Measurements from ENCODE around the gene SCARF2. TPM values are rescaled to one million over a fixed set of nuclear protein-coding genes. Genes with fewer than 3 reads are reported as not detected.

Gene SCARF2
- total and polyA plus RNA-seq, 2 of the 13 experiments (the other 11 are each of a cell fraction or from before 2014, with no cell fraction given), result 3.3 to 6.2 TPM

- intact Hi-C loops (cut with micrococcal nuclease; ENCODE audit: unreplicated experiment), result loop anchor here (1.0 kb wide), 2 partner anchors 16 to 37 kb away; no protein-coding TSS in a partner anchor
- POLR2A ChIA-PET, result interaction anchor here (1.2 kb wide), 1 partner anchor 37 kb away, joined by 8 read pairs; no protein-coding TSS in a partner anchor
- 96% methylated on average over 8 of the region's 8 CpGs for WGBS (ENCODE audit: low lambda C conversion rate)
- Histone ChIP-seq H3K4me1 (ENCODE audit: insufficient read depth, low read length) (no peaks in the 10 kb centered on the region), H3K4me3 (replicated peaks in 1 of 3; ENCODE audit: insufficient read depth in 1 of 3, low read depth in 2 of 3, low read length in 3 of 3) (no peak overlapping the region), H3K27ac (ENCODE audit: extremely low read length, insufficient read depth, low read length) (no peak overlapping the region), H3K36me3 (replicated peaks in 1 of 2; ENCODE audit: control insufficient read depth in 1 of 2, insufficient read depth in 2 of 2, low read length in 2 of 2) (peaks cover 0 to 3% of the 10 kb centered on the region in 2 experiments; a peak in 1 of 5 replicates), H2AFZ (ENCODE audit: low read length) (no peak overlapping the region), H3K27me3 (ENCODE audit: control insufficient read depth in 1 of 2, insufficient read depth in 2 of 2, low read length in 2 of 2) (no peaks in the 10 kb centered on the region), H3K9ac (ENCODE audit: insufficient read depth, low read depth, low read length) (no peak overlapping the region), H3K9me3 (ENCODE audit: low read length) (no peaks in the 10 kb centered on the region), H3K4me2 (ENCODE audit: low read depth, low read length) (no peak overlapping the region), H3K79me2 (ENCODE audit: insufficient read depth, low read length) (no peaks in the 10 kb centered on the region), H4K20me1 (ENCODE audit: insufficient read depth, low read length) (no peaks in the 10 kb centered on the region)
- BruUV-seq (replicated peaks), result no TSS peak
- no peak for DNase-seq (ENCODE audit: low spot score)
- CTCF ChIA-PET (ENCODE audit: low intra/inter-chr PET ratio, low total read pairs), result interaction anchor here (1.4 to 3.3 kb wide), 4 partner anchors 16 to 300 kb away, joined by 4 to 66 read pairs (median 8); no protein-coding TSS in a partner anchor
- no peak for FAIRE-seq
- in situ Hi-C loops (cut with HindIII; ENCODE audit: extremely low pct_ligation_motif_present, low pct_unique_long_range_greater_than_20kb), result loop anchor here (5.0 kb wide), 1 partner anchor 33 kb away; no protein-coding TSS in a partner anchor
- TF ChIP-seq MYPOP (CRISPR knock-in tag; IDR thresholded peaks at IDR 0.05) (no peak), PAWR (CRISPR knock-in tag; IDR thresholded peaks at IDR 0.05; ENCODE audit: borderline replicate concordance) (no peak), THAP11 (CRISPR knock-in tag; IDR thresholded peaks at IDR 0.05) (no peak), RXRB (CRISPR knock-in tag; IDR thresholded peaks at IDR 0.05; ENCODE audit: borderline replicate concordance) (no peak), ZMYM2 (CRISPR knock-in tag; IDR thresholded peaks at IDR 0.05) (no peak), SIN3A (IDR thresholded peaks at IDR 0.05; ENCODE audit: borderline replicate concordance, low read depth, low read length) (no peak), TCF7 (IDR thresholded peaks at IDR 0.05; ENCODE audit: low read depth) (no peak), PTBP1 (IDR thresholded peaks at IDR 0.05; ENCODE audit: low read depth, low read length, poor library complexity, severe bottlenecking) (no peak), ZBTB4 (CRISPR knock-in tag; IDR thresholded peaks at IDR 0.05; ENCODE audit: borderline replicate concordance) (no peak), NCOA1 (CRISPR knock-in tag; IDR thresholded peaks at IDR 0.05) (no peak), ZBTB25 (CRISPR knock-in tag; IDR thresholded peaks at IDR 0.05) (no peak)
- ATAC-seq, result no peak
Observed at GRCh38 chr22:20455709-20456063, 18.1 kb upstream of the SCARF2 start.

All from HepG2 (cell line).